Measurements from ENCODE around the gene DPP6. TPM values are rescaled to one million over a fixed set of nuclear protein-coding genes. Genes with fewer than 3 reads are reported as not detected.

DPP6 gene
- polyA plus RNA-seq, 2 of the 4 experiments (the other 2 are of a cell fraction), result not detected

DNA sequence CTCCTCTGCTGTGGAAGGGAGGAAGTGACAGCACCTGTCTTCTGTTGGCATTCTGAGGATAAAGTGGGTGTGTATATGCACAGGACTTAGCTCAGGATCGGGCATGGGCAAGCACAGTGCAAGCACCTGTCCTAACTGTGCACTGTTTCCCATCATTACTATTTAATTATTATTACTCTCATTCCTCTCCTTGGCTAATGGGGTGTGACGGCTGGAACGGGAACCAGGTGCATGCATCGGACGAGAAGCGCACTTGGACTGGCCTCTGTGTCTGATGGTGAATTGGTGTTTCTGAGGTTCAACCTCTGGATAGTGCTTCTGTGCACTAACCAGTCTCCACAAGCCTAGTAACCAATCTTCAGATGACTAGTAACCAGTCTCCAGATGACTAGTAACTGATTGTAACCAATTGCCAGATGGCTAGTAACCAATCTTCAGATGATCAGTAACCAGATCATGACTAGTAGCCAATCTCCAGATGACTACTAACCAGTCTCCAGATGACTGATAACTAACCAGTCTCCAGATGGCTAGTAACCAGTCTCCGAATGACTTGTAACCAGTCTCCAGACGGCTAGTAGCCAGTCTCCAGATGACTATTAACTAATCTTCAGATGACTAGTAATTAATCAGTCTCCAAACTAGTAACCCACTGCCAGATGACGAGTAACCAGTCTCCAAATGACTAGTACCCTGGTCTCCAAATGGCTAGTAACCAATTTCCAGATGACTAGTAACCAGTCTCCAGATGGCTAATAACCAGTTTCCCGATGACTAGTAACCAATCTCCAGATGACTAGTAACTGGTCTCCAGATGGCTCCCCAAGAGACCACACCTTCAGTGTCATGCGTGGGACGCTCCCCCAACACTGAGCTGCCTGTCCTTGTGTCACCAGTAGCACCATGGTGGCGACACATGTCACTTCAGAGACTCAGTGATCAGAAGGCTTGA lies 864.9 kb downstream of the DPP6 start:
- TF ChIP-seq HOXB13 (CRISPR knock-in tag; IDR thresholded peaks at IDR 0.05; ENCODE audit: low read depth), result no peak
- TF ChIP-seq, protein P1, sequence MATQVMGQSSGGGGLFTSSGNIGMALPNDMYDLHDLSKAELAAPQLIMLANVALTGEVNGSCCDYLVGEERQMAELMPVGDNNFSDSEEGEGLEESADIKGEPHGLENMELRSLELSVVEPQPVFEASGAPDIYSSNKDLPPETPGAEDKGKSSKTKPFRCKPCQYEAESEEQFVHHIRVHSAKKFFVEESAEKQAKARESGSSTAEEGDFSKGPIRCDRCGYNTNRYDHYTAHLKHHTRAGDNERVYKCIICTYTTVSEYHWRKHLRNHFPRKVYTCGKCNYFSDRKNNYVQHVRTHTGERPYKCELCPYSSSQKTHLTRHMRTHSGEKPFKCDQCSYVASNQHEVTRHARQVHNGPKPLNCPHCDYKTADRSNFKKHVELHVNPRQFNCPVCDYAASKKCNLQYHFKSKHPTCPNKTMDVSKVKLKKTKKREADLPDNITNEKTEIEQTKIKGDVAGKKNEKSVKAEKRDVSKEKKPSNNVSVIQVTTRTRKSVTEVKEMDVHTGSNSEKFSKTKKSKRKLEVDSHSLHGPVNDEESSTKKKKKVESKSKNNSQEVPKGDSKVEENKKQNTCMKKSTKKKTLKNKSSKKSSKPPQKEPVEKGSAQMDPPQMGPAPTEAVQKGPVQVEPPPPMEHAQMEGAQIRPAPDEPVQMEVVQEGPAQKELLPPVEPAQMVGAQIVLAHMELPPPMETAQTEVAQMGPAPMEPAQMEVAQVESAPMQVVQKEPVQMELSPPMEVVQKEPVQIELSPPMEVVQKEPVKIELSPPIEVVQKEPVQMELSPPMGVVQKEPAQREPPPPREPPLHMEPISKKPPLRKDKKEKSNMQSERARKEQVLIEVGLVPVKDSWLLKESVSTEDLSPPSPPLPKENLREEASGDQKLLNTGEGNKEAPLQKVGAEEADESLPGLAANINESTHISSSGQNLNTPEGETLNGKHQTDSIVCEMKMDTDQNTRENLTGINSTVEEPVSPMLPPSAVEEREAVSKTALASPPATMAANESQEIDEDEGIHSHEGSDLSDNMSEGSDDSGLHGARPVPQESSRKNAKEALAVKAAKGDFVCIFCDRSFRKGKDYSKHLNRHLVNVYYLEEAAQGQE (IDR thresholded peaks at IDR 0.05), result no peak
- no peak for TF ChIP-seq RNF2 (IDR thresholded peaks at IDR 0.05; ENCODE audit: borderline replicate concordance, low read depth)
- no peak for TF ChIP-seq GATA3 (IDR thresholded peaks at IDR 0.05; ENCODE audit: borderline replicate concordance)
- TF ChIP-seq, protein P2, sequence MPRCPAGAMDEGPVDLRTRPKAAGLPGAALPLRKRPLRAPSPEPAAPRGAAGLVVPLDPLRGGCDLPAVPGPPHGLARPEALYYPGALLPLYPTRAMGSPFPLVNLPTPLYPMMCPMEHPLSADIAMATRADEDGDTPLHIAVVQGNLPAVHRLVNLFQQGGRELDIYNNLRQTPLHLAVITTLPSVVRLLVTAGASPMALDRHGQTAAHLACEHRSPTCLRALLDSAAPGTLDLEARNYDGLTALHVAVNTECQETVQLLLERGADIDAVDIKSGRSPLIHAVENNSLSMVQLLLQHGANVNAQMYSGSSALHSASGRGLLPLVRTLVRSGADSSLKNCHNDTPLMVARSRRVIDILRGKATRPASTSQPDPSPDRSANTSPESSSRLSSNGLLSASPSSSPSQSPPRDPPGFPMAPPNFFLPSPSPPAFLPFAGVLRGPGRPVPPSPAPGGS (IDR thresholded peaks at IDR 0.05), result no peak
- no peak for TF ChIP-seq ZSCAN20 (CRISPR knock-in tag; IDR thresholded peaks at IDR 0.05)
- TF ChIP-seq MAFK (IDR thresholded peaks at IDR 0.05; ENCODE audit: partially characterized antibody), result no peak
- no peak for TF ChIP-seq ZC3H11A (IDR thresholded peaks at IDR 0.05)
- TF ChIP-seq, protein P3, sequence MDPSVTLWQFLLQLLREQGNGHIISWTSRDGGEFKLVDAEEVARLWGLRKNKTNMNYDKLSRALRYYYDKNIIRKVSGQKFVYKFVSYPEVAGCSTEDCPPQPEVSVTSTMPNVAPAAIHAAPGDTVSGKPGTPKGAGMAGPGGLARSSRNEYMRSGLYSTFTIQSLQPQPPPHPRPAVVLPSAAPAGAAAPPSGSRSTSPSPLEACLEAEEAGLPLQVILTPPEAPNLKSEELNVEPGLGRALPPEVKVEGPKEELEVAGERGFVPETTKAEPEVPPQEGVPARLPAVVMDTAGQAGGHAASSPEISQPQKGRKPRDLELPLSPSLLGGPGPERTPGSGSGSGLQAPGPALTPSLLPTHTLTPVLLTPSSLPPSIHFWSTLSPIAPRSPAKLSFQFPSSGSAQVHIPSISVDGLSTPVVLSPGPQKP (IDR thresholded peaks at IDR 0.05; ENCODE audit: low read depth, low read length), result no peak
- no peak for TF ChIP-seq ESRRA (IDR thresholded peaks at IDR 0.05; ENCODE audit: borderline replicate concordance, low read length)
- TF ChIP-seq, protein P4, sequence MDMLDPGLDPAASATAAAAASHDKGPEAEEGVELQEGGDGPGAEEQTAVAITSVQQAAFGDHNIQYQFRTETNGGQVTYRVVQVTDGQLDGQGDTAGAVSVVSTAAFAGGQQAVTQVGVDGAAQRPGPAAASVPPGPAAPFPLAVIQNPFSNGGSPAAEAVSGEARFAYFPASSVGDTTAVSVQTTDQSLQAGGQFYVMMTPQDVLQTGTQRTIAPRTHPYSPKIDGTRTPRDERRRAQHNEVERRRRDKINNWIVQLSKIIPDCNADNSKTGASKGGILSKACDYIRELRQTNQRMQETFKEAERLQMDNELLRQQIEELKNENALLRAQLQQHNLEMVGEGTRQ (IDR thresholded peaks at IDR 0.05), result no peak
- TF ChIP-seq RFX5 (IDR thresholded peaks at IDR 0.05), result no peak
- no peak for TF ChIP-seq EHF (CRISPR knock-in tag; IDR thresholded peaks at IDR 0.05)
- ChIA-PET CTCF (interaction anchor here (0.9 to 3.4 kb wide), 2 partner anchors 11 to 216 kb away, joined by 3 to 17 read pairs; no protein-coding TSS in a partner anchor), POLR2A (no interaction called here)
- Histone ChIP-seq H3K4me3 (no peak overlapping the region), H3K9me3 (no peaks in the 10 kb centered on the region), H3K4me2 (no peak overlapping the region), H3K27ac (no peak overlapping the region), H3K4me1 (no peaks in the 10 kb centered on the region)
- WGBS (ENCODE audit: missing lambda C conversion rate), result 51% methylated on average over 12 of the region's 13 CpGs
- FAIRE-seq (no peak), ATAC-seq (no peak), DNase-seq (ENCODE audit: low read depth in 1 of 2, low spot score in 1 of 2) (no peak)

DNA sequence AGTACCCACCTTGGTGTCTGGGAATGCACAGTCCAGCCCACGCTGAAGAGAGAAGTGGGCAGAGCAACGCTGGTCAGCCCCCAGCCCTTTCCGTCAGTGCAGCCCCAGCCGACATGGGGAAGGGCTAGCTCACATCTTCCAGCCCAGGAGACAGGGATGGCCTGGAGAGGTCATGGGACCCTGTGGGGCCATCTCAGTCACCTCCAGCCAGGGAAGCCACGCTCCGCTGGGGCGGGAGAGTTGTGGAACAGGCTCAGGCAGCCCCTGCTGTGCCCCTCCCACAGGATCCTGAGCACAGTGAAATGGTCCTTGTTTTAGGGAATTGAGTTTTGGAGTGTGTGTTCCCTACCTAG lies 865.6 kb downstream of the DPP6 start:
- CTCF ChIA-PET, result interaction anchor here (3.4 kb wide), 1 partner anchor 10 kb away, joined by 17 read pairs; no protein-coding TSS in a partner anchor
- FAIRE-seq, result no peak

More for the DNA sequence above, 865.6 kb downstream of the DPP6 start:
- 33% methylated on average over 4 of the region's 7 CpGs for WGBS (ENCODE audit: missing lambda C conversion rate)
- ATAC-seq (no peak), DNase-seq (ENCODE audit: low read depth in 1 of 2, low spot score in 1 of 2) (no peak)
- no peaks in the 10 kb centered on the region for H3K9me3 ChIP-seq
- TF ChIP-seq CHD2 (IDR thresholded peaks at IDR 0.05; ENCODE audit: low read length, partially characterized antibody), result no peak
- TF ChIP-seq, protein P5, sequence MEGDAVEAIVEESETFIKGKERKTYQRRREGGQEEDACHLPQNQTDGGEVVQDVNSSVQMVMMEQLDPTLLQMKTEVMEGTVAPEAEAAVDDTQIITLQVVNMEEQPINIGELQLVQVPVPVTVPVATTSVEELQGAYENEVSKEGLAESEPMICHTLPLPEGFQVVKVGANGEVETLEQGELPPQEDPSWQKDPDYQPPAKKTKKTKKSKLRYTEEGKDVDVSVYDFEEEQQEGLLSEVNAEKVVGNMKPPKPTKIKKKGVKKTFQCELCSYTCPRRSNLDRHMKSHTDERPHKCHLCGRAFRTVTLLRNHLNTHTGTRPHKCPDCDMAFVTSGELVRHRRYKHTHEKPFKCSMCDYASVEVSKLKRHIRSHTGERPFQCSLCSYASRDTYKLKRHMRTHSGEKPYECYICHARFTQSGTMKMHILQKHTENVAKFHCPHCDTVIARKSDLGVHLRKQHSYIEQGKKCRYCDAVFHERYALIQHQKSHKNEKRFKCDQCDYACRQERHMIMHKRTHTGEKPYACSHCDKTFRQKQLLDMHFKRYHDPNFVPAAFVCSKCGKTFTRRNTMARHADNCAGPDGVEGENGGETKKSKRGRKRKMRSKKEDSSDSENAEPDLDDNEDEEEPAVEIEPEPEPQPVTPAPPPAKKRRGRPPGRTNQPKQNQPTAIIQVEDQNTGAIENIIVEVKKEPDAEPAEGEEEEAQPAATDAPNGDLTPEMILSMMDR (IDR thresholded peaks at IDR 0.05), result no peak
- no peaks in the 10 kb centered on the region for H3K4me1 ChIP-seq
- POLR2A ChIA-PET, result no interaction called here
- H3K27ac ChIP-seq, result no peak overlapping the region
- no peak overlapping the region for H3K4me3 ChIP-seq
- H3K4me2 ChIP-seq, result no peak overlapping the region
